HK-2 (cell line): ENCODE data around the gene R3HCC1L.

Source experiments
- DNase-seq: peaks from one replicate; pipeline ENCODE4 v3.0.0-alpha.2; 2018; ENCODE audit not compliant: unreplicated experiment

Gene R3HCC1L

DNA sequence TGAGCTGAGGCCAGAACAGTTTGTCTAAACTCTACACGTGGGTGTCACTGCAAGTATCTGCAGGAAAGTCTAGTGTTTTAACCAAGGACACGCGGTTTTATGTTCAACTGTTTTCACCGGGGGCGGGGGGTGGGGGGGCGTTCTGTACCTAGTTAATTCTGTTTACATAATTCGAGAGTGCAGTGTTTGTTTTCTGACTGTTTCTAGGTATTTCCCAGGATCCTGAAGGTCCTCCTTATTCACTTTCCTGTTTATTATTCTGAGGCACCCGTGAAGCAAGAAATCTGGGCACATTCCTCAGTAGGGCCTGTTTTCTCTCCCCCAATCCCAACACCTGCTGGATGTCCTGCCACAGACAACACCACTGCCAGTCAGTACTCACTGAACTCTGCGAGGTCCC is 125.9 kb downstream of the R3HCC1L start:
- no peak for DNase-seq

DNA sequence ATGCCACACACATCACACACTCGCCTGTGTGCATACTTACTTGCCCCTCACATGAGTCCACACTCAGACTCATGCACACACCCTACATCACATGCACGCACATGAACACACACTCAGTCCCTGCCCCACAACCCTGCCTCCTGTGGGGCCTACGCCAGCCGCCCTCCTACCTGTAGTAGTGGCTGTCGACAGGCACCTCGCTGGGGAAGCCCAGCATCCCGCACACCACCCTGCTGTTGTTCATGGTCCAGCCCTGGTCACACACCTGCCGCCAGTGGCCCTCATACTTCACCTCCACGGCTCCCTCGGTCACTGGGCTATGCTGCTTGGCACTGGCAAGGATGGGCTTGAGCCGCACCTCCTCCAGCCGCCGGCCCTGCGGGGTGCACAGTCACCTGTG is 126.3 kb downstream of the R3HCC1L start:
- no peak for DNase-seq

DNA sequence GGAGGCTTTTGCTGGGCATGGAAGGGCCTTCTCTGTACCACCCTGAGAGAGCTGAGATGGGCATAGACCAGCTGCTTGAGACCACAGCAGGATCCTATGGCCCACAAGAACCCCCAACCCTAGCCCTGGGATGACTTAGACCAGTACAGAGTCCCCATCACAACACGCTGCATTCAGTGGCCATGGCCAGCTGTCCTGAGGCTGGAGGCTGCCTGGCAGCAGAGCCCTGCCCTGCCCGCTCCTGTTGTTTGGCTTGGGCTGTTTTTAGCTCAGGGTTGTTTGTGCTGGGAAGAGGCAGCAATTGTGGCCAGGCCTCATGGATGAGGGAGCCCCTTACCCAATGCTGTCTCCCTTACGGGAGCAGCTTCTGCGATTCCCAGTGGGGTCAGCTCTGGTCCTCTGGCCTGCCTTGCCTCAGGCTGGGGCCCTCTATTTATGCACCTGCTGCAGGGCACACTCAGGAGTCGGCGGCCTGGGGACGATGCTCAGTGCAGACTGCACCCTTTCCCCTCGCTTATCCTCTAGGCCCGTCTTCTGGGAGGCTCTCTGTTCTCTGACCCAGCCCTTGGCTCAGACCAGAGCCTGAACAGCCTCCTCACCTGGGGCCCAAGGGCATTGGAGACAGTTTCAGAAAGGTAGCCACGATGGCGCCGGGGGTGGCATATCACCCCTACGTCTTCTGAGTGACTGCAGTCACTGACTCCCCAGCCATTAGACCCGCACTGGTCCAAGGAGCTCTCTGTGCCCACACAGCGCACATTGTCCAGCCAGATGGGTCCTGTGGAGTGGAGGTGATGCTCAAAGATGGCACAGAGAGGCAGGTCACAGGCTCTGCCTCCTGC is 127.2 kb downstream of the R3HCC1L start:
- DNase-seq: no peak

GRCh38 chr10:98262571-98262970 is 128.1 kb downstream of the R3HCC1L start:
- peak; percentile 70 for DNase-seq

DNA sequence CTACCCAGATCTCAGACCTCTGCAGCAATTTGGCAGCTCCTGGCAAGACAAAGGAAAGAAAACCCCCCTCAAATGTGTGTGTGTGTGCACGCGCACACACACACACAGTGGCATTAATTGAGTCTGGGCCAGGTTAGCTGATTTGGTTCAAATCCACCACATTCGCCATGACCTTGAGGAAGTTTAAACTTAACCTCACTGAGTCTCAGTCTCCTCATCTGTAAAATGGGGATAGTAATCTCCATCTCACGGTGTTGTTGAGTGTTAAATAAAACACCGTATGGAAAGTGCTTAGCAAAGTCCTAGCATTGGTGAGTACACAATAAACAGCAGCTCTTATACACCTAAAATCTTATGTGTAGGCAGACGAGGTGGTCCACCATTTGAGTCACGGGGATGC is 128.6 kb downstream of the R3HCC1L start:
- no peak for DNase-seq

DNA sequence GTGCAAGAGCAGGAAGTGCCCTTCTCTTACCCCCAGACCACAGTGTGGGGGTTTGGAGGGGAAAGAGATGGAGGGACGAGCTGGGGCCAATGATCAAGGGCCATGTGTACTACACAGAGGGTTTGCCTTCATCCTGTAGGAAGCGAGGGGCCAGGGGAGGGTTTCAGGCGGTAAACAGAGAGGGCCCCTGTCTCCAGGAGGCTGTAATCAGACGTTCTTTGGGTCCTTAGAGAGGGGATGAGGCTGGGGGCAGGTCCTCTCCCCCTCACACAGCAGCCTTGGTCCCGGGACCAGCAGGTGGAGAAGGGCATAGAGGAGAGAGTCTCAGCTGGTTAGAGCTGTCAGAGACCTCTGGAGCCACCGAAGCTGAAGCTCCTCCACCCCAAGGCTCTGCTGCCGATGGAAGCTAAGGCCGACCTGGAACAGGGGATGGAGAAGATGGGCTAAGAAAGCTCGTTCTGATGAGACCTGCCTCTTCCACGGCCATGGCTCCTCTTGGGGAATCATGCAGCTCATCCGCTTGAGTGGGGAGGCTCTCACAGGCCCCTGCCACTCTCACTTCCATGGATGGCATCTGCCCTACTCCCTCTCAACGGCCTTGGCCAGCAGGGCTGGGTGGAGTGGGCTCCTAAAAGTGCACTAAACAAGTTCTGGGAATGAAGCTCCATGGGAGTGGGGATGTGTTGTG is 130.1 kb downstream of the R3HCC1L start:
- no peak for DNase-seq

GRCh38 chr10:98265403-98266378 is 131.2 kb downstream of the R3HCC1L start:
- DNase-seq: no peak

DNA sequence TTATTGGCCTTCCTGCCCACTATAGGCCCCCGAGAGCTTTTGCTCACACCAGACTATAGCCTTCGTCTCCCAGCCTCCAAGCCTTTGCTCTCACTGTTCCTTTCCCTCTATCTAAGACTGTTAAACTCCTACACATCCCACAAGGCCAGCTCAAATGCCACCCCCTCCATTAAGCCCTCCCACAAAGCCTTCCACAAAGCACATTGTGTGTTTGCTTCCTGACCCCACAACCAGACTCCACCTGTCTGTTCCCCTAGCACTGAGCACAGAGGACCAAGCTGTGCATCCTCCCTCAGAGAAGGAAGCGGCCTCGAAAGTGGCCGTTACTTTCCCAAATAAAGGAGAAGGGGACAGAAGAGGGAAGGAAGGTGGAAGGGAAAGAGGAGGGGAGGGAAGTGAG is 132.2 kb downstream of the R3HCC1L start:
- DNase-seq: no peak

DNA sequence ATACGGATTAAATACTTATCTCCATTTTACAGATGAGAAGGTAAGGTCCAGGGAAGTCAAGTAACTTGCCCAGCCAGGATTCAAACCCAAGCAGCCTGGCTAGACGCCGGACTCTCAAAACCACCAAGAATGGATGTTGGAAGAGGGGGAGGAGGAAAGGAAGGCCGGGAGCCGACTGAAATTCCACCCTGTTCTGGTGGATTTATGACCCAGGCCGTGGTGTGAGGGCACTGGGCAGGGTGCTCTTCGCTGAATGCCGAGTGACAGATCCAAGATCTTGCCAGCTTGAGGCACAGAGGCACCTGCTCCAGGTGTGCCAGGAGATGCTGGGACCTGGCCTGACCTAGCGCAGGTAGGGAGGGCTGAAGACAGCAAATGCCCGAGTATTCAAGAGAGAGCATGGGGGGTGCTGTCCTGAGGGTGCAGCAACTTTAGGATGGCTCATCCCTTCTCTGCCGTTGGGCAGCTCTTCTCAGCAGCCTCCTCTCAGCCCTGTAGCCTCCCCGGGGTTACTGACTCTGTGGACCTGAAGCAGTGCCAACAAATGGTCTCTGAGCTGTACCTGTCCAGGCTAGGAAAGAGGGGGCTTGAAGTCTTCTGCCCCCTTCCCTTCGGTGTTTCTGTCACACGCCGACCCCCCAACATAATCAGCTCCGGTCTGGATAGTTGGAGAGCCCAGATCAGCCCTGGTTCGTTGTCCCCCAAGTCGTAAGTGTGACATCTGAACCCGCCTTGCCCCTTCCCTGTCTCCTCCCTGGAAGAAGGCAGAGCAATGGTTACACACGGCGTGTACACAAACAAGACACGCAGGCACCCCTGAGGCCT is 132.8 kb downstream of the R3HCC1L start:
- DNase-seq: no peak

DNA sequence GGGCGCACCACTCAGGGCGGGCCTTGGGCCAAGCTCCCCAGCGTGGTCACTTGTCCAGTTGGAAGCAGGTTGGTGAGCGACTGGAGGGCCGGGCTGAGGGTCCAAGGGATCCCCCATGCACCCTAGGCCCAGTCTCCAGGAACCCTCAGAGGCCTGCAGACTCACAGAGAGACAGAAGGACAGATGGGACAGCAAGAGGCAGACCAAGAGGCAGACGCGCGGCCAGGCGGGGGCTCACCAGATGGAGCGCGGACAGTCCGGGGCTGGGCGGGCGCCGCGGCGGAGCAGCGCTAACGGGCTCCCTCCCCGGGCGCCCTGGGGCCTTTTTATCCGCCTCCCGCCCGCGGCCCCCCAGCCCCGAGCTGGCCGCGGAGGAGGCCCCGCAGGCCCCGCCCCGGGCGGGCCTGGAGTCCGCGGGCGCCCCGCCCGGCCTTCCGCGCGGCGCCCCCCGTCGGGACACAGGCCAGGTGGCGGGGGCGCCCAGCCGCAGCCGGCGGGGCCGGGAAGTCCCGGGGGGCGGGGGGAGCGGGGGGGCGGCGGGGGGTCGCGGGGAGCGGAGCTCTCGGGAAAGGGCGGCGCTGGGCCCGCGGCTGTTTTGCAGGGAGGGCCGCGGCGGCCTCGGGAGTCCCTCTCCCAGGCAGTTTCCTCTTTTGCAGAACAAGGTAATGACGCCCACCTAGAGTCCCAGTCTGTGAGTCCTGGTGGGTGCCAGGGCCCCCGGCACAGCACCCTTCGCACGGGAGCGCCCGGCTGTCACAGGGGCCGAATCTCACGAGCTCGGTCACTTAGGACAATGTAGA is 133.6 kb downstream of the R3HCC1L start, which contains the start of gene LOXL4:
TSS of gene LOXL4 (minus strand) at position 301 of the 800 bp plus-strand sequence. CDS start 5,175 bp downstream, outside the sequence.
- peak; percentile 56 for DNase-seq

- no peak for DNase-seq
These were observed 134.4 kb downstream of the R3HCC1L start for GRCh38 chr10:98268694-98269431.

GRCh38 chr10:98269435-98269912 is 135.0 kb downstream of the R3HCC1L start:
- DNase-seq: peak; percentile 93

GRCh38 chr10:98270073-98270740 is 135.8 kb downstream of the R3HCC1L start:
- no peak for DNase-seq

DNA sequence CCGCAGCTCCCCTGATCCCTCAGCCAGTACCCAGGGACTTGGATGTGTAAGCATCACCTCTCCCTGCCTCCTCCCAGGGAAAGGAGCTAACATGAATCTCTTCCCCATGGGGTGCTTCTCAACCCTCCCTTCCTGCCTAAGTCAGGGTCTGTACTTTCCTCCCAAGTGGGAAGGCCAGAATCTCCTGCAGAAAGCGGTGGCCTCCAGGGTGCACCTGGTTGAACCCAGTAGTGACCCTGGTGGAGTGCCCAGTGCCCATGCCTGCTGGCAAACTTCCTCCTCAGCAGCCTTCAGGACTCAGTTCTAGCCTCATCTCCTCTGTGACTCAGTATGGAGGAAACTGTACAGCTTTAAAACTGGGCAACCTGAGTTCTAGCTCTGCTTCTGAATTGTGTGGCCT is 136.3 kb downstream of the R3HCC1L start:
- DNase-seq: no peak

DNA sequence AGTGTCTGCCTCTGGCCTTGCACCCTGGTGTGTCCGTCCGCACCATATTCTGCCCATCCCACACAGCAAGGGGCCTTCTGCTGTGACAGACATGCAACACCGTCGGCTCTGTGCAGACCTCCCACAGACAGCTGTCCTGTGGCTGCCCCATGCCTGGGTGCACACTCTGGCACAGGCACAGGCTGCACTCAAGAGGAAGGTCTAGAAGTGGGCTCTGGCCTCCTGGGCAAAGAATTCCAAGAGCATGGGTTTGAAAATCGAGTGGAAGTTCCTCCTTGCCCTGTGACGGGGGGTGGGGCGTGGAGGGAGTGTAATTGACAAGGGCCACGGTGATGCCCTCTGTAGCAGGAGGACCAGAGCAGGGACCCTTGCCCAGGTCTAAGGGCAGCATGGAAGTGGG is 137.8 kb downstream of the R3HCC1L start:
- DNase-seq: no peak

DNA sequence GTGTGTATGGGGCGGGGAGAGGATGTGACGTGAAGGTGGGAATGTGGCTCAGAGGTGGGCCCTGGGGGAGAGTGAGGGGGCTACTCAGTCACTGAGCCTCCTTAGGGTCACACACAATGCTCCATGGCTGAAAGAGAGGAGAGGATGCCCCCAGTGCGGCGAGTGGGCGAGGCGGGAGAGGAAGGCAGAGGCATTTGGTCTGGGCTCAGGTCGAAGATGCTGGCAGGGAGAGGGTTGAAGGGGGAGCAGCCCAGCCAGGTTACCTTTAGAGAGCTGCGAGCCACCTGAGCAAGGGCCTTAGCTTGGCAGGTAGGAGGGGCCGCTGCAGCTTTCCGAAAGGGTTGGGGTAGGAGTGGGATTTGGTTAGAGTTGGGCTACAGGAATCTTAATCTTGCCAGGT is 138.2 kb downstream of the R3HCC1L start:
- DNase-seq: no peak

GRCh38 chr10:98273057-98273850 is 138.8 kb downstream of the R3HCC1L start:
- DNase-seq: no peak

GRCh38 chr10:98274562-98274961 is 140.1 kb downstream of the R3HCC1L start:
- DNase-seq: no peak
